ENCODE measurements around the gene RAD51B.

RAD51B gene

DNA sequence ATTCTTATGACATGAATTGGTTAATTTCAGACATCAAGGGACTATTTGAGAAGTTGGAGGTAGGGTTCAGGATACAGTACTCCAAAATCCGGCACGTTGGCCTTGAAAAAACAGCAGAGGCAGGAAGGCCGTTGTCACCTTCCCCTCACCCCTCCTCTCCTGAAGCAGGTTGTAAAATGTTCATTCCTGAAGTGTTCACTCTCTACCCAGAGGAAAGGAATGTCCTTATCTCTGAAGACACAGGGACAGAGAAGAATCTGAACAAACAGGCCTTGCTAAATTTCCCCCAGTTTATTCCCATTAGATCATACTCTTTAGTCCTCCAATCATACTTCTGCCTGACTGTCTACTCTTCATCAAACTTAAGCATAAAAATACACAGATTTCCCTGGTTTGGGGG is 659.7 kb downstream of the RAD51B start:
- no peak for DNase-seq

DNA sequence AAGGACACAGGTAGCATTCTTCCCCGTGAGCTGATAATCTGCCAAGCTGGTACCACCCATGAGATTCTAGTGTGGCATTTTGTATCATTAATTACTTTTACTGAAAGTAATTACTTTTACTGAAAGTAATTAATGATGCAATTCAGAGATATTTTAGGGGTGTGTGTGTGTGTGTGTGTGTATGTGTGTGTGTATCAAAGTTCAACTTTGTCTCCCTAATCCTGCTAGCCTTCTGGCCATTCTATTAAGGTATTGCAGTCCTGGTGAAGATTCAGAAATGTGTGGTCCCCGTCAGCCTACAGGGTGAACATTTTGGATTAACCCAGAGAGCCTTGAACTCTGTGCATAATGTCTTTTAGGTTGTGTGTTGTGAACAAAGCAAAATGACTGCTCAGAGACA is 662.4 kb downstream of the RAD51B start:
- no peak for DNase-seq

DNA sequence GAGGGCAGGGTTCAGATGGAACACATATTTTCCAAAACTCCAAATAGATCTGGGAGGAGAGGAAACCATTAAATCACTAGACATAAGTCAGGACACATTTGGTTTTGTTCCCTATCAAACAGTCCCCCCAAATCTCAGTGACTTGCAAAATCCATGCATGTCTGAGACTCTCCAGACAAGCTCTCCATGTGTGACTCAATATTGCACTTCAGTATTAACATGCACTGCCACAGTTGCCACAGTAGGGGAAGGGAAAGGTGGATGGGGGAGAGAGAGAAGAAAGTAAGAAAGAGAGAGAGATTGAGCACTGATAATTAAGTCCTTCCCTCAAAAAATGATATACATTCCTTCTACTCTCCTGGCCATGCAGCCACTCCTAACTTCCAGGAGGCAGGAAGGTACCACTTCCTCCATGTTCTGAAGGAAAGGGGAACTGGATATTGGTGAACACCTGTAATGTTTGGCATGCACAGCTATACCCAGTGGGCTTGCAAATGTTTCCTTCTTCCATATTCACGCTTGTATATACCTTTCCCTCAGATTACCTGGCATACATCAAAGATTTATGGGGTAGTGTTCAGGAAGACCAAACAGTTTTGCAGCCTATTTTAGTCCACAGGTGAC is 663.3 kb downstream of the RAD51B start:
- no peak for DNase-seq

DNA sequence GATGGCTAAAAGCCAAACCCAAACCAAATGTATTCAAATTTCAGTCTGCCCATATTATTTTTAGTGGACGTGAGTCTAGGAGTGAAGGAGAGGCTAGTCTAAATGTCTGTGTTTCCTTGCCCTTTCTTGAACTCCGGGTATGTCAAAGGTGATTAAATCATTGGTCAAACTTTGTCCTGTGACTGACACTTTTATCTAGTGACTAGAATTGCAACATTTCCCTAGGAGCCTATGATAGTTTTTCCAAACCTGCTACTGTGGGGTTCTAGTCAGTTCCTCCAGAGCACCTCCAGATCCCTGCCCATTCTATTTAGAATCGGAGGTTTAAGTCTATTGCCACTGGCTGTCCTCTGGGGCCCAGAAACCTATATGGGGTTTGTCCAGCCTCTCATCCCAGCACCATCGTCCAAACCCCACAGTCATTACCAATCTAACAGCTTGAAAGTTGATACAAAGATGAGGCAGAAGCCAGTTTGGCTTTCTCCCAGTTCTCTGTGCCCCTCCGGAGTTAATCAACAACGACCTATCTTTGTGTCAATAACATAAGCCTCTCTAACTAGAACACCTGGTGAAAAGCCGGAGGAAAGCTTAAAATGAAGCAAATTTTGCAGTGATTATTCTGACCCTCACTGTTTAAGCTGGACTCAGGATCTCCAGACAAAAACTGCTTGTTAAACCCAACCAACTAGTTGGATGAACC is 666.6 kb downstream of the RAD51B start:
- DNase-seq, result no peak

DNA sequence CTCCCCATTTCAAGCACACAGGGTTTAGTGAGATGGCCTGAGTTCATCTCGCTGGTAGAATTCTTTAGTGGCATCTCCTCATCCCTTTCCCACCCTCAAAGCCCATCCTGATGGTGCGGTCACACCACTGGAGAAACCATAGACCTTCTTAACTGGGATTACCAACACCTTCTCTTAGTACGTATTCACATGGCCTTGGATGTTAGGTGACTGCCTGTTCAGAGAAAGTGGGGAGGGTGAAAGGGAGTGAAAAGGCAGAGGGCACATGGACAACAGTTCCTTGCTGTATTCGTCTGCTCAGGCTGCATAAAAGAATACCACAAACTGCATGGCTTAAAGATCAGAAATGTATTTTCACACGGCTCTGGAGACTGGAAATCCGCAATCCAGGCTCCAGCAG is 667.2 kb downstream of the RAD51B start:
- DNase-seq, result no peak

DNA sequence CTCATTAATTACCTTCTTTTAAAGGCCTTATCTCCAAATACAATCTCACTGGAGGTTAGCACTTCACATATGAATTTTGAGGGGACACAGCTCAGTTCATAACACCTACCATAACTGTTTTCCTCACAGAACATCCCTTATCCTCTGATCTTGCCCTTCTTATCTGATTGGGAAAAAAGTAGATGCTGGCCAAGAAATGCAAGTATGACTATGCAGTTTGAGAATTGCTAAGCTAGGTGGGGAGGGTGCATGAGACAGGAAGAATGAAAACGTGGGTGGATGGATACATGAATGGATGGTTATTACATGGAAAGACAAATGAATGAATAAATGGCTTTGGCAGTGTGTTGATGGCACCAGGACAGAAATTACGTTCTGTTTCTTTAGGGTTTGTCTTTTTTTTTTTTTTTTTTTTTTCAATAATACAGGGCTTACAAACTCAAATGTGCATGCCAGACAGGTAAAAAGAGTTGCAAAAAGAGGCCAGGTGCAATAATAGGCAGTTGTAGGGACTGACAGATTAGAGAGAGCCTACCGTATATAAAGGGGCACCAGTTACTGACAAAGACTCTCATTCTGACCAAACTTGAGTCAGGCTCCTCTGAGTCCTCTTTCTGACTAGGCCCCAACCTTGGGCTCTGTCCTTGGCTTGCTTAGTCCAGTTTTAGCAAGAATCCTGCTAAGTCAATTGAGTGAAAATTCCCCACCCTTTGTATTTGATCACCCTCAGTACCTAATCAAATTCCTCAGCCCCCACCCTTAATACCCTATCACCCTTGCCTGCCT is 668.4 kb downstream of the RAD51B start:
- no peak for DNase-seq

DNA sequence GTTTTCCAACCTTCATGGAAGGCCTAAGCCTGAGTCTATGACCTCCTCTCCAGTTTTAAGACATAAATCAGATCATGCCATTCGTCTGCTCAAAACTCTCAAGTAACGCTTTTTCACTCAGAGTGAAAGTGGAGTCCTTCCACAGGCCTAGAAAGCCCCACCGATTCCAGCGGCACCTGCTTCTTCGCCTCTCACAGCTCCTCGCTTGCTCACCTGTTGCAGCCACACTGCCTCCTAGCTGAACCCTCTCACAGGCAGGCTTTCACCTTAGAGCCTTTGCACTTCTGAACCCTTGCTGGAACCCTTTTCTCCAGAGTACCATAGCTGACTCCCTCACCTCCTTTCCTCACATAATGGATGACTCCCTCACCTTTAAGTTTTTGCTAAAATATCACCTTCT is 672.2 kb downstream of the RAD51B start:
- DNase-seq, result no peak

DNA sequence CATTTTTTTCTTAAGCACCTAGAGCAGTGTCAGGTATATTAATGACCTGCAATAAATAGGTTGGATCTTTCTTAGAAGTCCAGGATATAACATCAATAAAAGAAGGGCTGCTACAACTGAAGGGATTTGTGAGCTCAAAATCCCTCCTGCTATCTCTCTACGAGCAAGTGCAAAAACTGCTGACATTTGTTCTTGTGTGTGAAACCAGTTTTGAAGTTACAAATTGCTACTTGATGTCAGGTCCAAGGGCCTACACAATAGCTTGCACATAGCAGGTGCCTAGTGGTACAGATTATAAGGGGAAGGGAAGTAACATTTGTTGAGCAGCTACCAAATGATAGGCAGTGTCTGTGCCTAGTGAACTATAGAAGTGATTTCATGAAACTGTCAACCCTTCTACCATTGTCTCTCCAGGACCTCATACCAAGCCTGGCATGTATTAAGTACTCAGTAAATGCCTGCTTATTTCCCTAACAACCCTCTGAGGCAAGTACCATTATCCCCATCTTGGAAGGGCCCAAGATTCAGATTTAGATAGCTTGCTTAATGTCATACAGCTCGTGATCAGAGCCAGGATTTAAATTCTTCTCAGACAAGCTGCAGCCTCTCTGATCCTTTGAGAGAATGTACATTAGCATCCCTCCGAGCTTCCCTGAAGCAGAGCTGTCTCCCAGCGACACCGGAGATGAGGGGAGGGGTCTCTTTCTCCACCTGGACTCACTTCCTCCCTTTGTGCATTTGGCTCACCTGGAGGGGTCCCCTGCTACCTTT is 673.0 kb downstream of the RAD51B start:
- DNase-seq, result no peak

DNA sequence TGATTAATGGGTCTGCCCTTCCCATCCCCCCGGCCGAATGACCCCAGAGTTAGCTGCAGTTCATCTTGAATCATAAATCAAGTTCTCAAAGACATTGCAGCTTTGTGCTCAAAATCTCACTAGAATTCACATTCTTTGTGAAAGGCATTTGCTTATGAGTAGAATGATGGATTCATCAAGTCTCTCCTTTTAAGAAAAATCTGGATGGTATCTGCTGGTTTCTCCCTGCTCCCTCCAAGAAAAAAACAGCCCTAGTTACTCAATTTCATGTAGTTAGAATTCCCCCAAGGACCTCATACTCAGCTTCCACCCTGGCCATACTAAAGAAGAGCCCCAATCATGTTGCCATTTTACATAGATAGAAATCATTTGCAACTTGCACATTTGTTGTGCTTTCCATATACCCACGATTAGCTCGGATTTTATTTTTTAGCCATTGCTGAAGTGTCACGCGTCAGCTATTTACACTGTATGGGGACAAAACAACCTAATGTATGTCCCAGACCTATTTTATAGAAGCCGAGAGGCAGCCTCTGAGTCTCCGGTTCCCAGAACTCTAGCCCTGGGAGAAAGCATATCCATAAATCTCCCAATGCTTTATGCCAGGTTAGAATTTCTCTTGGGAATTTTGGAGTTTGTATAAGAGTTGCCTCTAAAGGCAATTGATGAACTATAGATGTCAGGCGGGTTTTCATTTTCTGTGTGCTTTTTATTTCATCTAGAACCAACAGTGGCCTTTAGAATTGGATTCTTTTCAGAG is 673.8 kb downstream of the RAD51B start:
- DNase-seq, result no peak

DNA sequence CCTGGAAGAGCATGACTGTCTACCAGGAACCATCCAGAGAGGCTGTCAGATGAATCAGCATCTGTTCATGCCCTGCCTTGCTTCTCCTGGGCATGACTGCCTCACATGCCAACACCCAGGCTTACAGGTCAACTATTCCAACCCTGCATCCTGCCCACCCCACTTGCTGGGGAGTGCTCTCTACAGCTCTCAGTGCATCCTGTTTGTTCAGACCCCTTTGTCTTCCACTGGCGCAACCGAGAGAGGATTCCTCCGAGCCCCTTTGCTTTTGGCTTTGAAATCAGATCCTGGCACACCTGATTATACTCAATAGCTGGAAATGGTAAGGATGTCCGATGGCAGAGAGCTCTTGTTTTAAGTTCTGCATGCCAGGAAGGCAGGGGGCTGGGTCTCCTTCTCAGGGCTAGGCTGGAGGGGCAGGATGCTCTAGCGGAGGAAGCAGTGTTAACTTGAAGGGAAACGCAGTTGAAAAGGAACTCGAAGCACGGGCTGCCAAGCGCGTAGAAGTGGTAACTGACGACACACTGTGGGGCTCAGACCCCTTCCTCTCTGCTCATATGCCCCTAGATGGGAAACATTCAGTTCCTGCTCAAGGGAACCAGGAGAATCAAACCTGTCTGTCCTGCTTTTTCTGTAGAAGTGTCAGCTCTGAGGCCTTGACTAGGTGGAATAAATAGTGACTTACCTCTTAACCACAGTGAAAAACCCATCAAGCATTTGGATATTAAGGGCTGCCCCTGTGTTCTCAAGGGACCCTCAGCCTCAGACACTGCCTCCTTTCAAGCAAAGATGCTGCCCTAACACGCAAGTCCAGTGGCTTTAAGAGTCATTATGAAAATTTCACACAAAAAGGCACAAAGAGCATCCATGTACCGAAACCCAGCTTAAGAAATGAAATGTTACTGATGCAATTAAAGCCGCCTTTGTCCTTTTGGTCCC is 675.8 kb downstream of the RAD51B start:
- no peak for DNase-seq

DNA sequence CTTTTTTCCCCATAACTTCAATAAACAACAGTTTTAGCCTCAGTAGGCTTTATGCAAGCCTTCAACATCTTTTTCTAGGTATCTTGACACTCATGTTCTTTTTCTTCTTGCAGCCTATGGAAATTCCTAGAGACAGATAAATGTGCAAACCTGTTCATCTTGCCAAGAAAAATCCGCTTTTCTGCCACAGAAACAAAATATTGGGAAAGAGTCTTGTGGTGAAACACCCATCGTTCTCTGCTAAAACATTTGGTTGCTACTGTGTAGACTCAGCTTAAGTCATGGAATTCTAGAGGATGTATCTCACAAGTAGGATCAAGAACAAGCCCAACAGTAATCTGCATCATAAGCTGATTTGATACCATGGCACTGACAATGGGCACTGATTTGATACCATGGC is 677.4 kb downstream of the RAD51B start:
- no peak for DNase-seq

DNA sequence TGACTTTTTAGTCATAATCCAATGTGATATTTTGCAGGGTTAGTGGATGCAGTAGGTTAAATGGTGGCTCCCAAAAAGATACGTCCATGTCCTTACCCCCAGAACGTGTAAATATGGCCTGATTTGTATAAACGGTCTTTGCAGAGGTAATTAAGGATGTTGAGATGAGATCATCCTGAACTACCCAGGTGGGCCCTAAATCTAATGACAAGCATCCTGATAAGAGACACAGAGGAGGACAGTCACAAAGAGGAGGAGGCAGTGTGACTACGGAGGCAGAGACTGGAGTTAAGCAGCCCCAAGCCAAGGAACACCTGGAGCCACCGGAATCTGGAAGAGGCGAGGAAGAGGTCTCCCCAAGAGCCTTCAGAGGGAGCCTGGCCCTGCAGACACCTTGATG is 679.9 kb downstream of the RAD51B start:
- DNase-seq, result no peak

DNA sequence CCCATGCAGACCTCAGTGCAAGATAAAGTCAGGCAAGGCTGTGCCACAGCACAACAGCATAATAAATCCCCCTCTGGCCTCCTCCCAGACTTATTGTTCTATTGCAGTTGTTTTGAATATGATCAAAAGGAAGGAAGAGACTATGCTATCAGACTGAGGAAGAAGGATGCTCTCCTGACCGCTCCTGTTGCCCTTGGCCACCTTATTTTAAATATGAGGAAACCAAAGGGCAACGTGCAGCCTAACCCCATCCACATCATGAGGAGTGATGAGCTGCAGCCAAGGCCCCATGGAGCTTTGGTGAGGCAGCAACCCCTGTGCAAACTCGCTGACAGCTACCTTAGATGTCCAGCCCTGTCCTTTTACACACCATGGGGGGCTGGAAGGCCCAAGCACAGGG is 681.6 kb downstream of the RAD51B start:
- no peak for DNase-seq

DNA sequence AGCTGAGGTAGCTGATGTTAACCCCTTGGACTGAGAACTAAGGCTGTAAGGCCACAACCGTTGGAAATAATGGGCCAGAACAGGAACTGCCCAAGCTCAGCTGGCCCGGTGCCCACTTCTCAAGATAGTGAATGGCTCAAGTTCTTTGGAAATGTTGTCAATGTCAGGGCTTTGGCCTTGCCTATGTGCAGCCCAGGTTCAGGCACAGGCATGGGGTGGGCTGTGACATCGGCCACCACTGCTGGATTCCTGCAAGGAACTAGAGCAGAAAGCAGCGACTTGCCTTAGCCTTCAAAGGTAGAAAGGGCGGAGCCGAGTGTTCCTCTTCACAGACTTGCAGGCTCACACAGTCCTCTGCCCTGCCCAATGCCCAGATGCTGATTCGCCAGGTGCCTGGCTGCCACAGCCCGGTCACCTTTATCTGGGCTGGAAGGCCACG is 682.1 kb downstream of the RAD51B start:
- no peak for DNase-seq

DNA sequence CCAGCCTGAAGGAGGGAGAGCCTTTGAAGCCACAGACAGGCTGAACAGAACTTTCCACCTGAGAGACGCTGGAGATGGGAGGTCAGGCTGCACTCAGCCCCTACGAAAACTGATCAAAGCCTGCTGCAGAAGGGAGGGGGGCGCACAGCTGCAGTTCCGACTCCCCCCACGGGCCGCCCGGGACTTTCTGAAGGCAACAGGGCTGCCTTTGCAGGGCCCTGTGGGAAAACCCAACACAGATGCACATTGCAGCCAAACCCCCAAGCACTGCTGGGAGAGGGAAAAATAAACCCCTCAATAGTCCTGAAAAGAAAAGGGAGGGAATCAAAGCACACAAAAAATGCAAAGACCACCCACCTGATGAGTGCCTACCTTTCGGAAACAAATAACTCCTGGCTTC is 682.7 kb downstream of the RAD51B start:
- DNase-seq, result no peak

DNA sequence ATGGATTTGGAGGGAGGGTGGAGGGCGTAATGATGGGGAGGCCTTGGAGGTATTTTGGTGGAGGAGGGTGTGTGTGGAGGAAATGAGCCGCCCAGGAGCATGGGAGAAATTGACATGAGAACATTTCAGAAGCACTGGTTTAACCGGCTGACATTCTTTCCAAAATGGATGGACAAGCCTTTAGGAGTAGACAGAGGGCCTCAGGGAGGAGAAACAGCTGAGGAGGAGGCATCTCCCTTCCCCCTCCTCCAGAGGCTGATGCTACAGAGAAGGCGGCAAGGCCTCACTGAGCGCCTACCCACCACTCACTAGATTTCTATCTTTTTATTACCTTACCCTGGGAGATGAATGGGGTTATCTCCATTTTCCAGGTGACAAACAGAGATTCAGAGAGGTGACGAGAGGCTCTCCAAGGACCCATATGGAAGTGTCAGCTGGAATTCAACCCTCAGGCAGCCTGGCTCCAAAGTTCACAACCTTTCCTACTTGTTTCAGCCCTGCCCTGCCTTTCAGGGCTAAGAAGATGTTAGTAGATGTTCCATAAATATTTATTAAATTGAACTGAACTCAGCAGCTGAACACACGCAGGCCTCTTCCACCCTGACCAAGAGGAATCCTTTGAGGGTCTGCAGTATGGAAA is 683.7 kb downstream of the RAD51B start:
- DNase-seq, result no peak

DNA sequence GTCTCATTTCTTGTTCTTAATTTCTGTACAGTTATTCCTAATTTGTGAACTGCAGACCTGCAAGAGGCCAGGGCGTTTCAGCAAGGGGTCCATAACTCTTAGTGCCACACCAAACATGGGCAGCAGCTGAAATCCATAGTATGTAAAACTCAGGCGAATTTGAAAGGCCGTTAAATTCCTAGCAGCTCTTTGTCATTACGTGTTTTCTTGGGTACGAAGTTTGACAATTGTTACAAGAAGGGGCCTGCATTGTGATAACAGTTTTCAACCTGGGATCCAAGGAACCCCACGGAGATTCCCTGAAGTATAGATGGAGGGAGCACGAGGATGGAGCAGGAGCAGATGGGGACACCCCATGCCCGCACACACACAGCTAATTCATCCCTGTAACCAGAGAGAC is 685.3 kb downstream of the RAD51B start:
- DNase-seq, result no peak

DNA sequence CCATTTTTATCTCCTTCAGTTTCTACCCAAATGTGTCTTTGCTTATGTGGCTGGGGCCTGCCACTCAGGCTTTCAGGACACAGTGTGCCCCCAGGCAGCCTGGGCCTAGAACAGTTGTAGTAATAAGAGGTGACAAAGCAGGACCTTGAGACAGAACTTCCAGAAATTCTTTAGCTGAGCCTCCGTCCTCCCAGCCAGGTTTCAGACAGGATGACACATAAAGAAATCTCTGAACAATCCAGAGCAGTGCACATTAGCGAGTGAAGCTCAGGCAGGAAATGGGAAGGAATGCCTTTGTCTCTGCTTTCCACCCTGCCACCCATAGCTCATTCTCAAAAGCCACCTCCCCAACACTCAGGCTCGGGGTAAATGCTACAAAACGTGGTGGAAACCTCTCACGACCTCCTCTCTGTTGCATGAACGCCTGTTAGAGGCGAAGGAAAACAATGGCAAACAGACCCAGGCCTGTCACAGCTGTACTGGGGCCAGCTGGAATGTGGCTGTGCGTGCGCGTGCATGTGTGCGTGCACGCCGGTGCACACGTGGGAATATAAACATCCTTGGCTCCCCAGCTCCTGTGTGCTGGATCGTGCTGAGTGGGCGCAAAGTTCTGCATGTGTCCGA is 686.6 kb downstream of the RAD51B start:
- DNase-seq, result no peak

DNA sequence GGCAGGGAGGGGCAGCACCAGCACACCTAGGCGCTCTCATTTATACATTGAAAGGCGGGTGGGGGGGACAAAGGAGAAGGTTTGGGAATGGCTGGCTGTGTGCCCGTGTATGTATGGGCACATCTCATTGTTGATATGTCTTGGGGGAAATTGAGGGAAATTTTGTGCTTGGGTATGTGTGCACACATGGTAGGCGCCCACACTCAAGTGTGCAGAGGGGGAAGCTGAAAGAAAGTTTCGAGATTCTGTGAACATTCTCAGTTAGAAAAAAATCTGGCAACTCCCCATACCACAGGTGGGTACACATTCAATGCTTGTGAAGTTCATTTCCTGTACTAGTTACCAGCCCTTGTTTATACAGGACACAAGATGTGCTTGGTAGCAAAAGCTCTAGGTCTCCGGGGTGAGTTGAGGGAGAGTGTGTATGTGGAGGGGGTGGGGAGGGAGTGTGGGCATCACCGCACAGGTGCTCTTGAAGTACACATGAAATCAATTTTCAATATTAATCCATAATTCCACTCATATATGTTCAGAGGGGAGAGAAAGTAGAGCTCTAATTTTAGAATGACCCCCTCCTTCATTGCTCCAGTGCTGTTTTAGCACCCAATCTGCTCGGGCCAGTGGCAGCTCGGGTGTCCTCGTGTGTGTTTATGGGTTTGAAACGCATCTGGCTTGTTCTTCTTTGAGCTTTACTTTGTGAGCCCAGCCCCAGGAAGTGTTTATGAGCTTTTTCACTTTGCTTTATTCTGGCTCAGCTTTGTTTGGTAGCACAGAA is 687.3 kb downstream of the RAD51B start:
- DNase-seq, result peak; percentile 10

Data from NCI-H510A (cell line).